Kidney (tissue), 14 donors: ENCODE data around the gene ZSWIM6. TPM values are rescaled to one million over a fixed set of nuclear protein-coding genes. Genes with fewer than 3 reads are reported as not detected.

Experiments used
- DNase-seq, 5 donors: peaks; one replicate each; pipeline ENCODE4 v3.0.0-alpha.2; 2013 to 2020
- FAIRE-seq: peaks from 2 replicates; lab custom pipeline; 2012; peaks lifted over from hg19 to GRCh38; lab: Jason Lieb, UNC
- H3K27ac ChIP-seq, 2 donors: one replicate each; pipeline ENCODE4 v1.7.0; 2013; ENCODE audit warnings: low read depth in 2 of 2, low read length in 2 of 2, inconsistent platforms in 1 of 2
- H3K27me3 ChIP-seq: one replicate; pipeline ENCODE4 v1.7.1; 2013; ENCODE audit warnings: low read length, inconsistent platforms; ENCODE audit not compliant: control insufficient read depth, insufficient read depth
- H3K36me3 ChIP-seq, 3 donors: one replicate each; pipeline versions ENCODE4 v1.7.0 to v1.7.1; 2013; ENCODE audit warnings: low read length in 3 of 3, control low read depth in 1 of 3, inconsistent platforms in 1 of 3; ENCODE audit not compliant: insufficient read depth in 3 of 3, control insufficient read depth in 2 of 3
- H3K4me1 ChIP-seq, 3 donors: one replicate each; pipeline versions ENCODE4 v1.7.0 to v1.7.1; 2013; ENCODE audit warnings: low read length in 3 of 3, inconsistent platforms in 1 of 3, low read depth in 1 of 3; ENCODE audit not compliant: control insufficient read depth in 2 of 3, insufficient read depth in 2 of 3
- H3K4me3 ChIP-seq, 3 donors: one replicate each; pipeline versions ENCODE4 v1.7.0 to v1.8.1; 2013; ENCODE audit warnings: low read length in 3 of 3, control low read depth in 1 of 3, inconsistent platforms in 1 of 3
- H3K9ac ChIP-seq, 3 donors: one replicate each; pipeline versions ENCODE4 v1.7.0 to v1.7.1; 2013; ENCODE audit warnings: low read length in 3 of 3, control low read depth in 1 of 3, inconsistent platforms in 1 of 3
- H3K9me3 ChIP-seq, 3 donors: one replicate each; pipeline versions ENCODE4 v1.7.0 to v1.7.1; 2013; ENCODE audit warnings: low read length in 3 of 3, control low read depth in 1 of 3, inconsistent platforms in 1 of 3; ENCODE audit not compliant: control insufficient read depth in 2 of 3, insufficient read depth in 1 of 3
- CTCF ChIP-seq: IDR thresholded peaks from 3 replicates; pipeline ENCODE4 v1.5.1; 2012; ENCODE audit warnings: mild to moderate bottlenecking, moderate library complexity, borderline replicate concordance; ENCODE audit not compliant: insufficient read depth; ENCODE audit errors: extremely low read depth
- intact Hi-C: fragments of 100-400 bp; cut with DNase I; formaldehyde crosslinking; loops from one replicate; pipeline ENCODE4 v1.11.1; 2022
- polyA plus RNA-seq: library from polyadenylated mRNA; stranded (reverse); fragments of 350-450 nt; fragmentation: Illumina TruSeq; extraction: RNeasy Lipid Tissue Mini Kit (QIAGEN cat#74804); gene quantifications from one replicate; pipeline ENCODE4 v1.2.3, GENCODE V29; 2014; ENCODE audit warnings: low read depth, low replicate concordance; ENCODE audit not compliant: insufficient read depth
- total RNA-seq: library from RNA; stranded (reverse); fragmentation: NEBNext Ultra II Directional; extraction: Animal tissue kit (Norgen Biotek cat#: 25700); gene quantifications from one replicate; pipeline ENCODE4 v1.2.1, GENCODE V29; 2021
- donor health status: control.
- donor health status: control.
- donor health status: control.
- donor health status: control.
- donor health status: control.
- donor health status: DM: yes; HTN: yes; CAD: no.
- donor health status: Normal renal cell carcinoma (clear cell type).

ZSWIM6 gene
- total and polyA plus RNA-seq, 2 donors from 2014 or later = 2.9 to 20.3 TPM

- Histone ChIP-seq H3K9ac (no peak overlapping the region), H3K9me3 (no peaks in the 10 kb centered on the region), H3K4me1 (peaks cover 0 to 10% (median 0%) of the 10 kb centered on the region in 3 donors), H3K4me3 (no peak overlapping the region), H3K27me3 (no peaks in the 10 kb centered on the region), H3K36me3 (no peaks in the 10 kb centered on the region), H3K27ac (no peak overlapping the region)
- TF ChIP-seq CTCF = no peak
- intact Hi-C loops = no loop called here
- no peak for DNase-seq
- FAIRE-seq = peak; percentile 25
Measured at GRCh38 chr5:61425918-61426317, 93.9 kb downstream of the ZSWIM6 start.

GRCh38 chr5:61429906-61430305, 97.8 kb downstream of the ZSWIM6 start:
- H3K36me3 ChIP-seq = no peaks in the 10 kb centered on the region
- no peak overlapping the region for H3K9ac ChIP-seq
- no peak for DNase-seq
- H3K27me3 ChIP-seq = no peaks in the 10 kb centered on the region
- H3K9me3 ChIP-seq = no peaks in the 10 kb centered on the region
- no peak overlapping the region for H3K4me3 ChIP-seq
- H3K27ac ChIP-seq = no peak overlapping the region
- peaks cover 0 to 6% (median 4%) of the 10 kb centered on the region in 3 donors for H3K4me1 ChIP-seq
- no peak for FAIRE-seq
- intact Hi-C loops = no loop called here
- TF ChIP-seq CTCF = no peak

- intact Hi-C loops = no loop called here
- no peak for FAIRE-seq
- H3K27ac ChIP-seq = no peak overlapping the region
Measured at GRCh38 chr5:61431923-61432620, 100.0 kb downstream of the ZSWIM6 start.

More at GRCh38 chr5:61431923-61432620, 100.0 kb downstream of the ZSWIM6 start:
- no peaks in the 10 kb centered on the region for H3K36me3 ChIP-seq
- H3K4me1 ChIP-seq = peaks cover 0 to 6% (median 0%) of the 10 kb centered on the region in 3 donors
- no peaks in the 10 kb centered on the region for H3K27me3 ChIP-seq
- no peaks in the 10 kb centered on the region for H3K9me3 ChIP-seq
- peak in 2 of 5 donors; percentile 46 to 71 for DNase-seq
- no peak for TF ChIP-seq CTCF
- no peak overlapping the region for H3K9ac ChIP-seq
- H3K4me3 ChIP-seq = no peak overlapping the region
